ENCODE results near the gene EHF. TPM values are rescaled to one million over a fixed set of nuclear protein-coding genes. Genes with fewer than 3 reads are reported as not detected.
A peak's percentile ranks its signal among the peaks of the same experiment; 100 is the strongest.

Gene EHF
- polyA plus RNA-seq, 1 of the 3 experiments (the other 2 are of a cell fraction): not detected

DNA sequence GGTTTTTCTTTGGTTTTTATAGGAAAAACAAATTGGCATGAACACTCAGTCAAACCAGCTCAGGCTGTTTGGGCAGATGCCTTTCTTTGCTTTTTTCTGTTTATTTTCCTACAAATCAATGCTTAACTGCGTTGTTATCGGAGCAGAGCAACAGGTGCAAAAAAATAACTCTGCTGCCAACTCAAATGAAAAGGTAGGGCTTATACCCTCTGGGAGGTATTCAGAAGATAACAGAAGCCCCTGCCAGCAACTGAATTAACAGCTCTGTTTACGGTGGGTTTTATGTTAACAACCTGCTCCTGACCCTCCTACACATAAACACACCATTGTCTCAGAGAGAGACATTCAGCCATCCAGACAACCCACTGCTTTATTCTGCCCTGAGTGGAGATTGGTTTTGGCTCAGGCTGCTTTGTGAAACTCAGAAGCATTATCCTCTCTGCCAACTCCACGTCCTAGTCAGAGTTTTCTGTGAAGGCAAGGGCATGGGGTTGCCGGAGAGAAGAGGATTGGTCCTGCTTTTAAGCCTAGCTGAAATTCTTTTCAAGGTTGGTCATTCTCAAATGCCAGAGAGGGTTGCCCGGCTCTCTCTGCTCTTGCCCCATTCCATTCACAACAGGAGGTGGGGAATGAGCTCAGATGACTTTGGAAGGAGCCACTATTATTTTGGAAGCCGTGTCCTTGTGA lies 11.4 kb downstream of the EHF start:
- Histone ChIP-seq H3K9me3 (no peaks in the 10 kb centered on the region), H3K27me3 (ENCODE audit: insufficient read depth) (no peaks in the 10 kb centered on the region), H3K79me2 (ENCODE audit: insufficient read depth) (no peaks in the 10 kb centered on the region), H3K9me2 (no peaks in the 10 kb centered on the region), H3K4me3 (ENCODE audit: low read depth in 2 of 2, low read length in 1 of 2) (no peak overlapping the region), H4K20me1 (ENCODE audit: insufficient read depth) (no peaks in the 10 kb centered on the region), H3K27ac (ENCODE audit: low read depth in 2 of 2, low read length in 1 of 2) (no peak overlapping the region), H3K4me2 (no peak overlapping the region), H3K36me3 (replicated peaks in 1 of 2; ENCODE audit: control insufficient read depth in 1 of 2, insufficient read depth in 2 of 2, low read length in 1 of 2) (no peaks in the 10 kb centered on the region), H2AFZ (ENCODE audit: low read depth) (no peak overlapping the region), H3F3A (replicated peaks; ENCODE audit: insufficient read depth) (no peaks in the 10 kb centered on the region), H3K9ac (no peak overlapping the region), H3K4me1 (ENCODE audit: control insufficient read depth in 1 of 2, insufficient read depth in 2 of 2, low read depth in 1 of 2, low read length in 1 of 2) (peaks cover 6 to 8% of the 10 kb centered on the region in 2 experiments; a peak in 3 of 4 replicates)
- TF ChIP-seq POLR2AphosphoS5 (IDR thresholded peaks at IDR 0.05; ENCODE audit: low read depth, low read length) (no peak), RFX5 (IDR thresholded peaks at IDR 0.05; ENCODE audit: low read length) (no peak), CHD2 (IDR thresholded peaks at IDR 0.05; ENCODE audit: low read length, partially characterized antibody) (no peak), TEAD4 (IDR thresholded peaks at IDR 0.05; ENCODE audit: borderline replicate concordance, insufficient read depth) (no peak)
- TF ChIP-seq, protein P1, sequence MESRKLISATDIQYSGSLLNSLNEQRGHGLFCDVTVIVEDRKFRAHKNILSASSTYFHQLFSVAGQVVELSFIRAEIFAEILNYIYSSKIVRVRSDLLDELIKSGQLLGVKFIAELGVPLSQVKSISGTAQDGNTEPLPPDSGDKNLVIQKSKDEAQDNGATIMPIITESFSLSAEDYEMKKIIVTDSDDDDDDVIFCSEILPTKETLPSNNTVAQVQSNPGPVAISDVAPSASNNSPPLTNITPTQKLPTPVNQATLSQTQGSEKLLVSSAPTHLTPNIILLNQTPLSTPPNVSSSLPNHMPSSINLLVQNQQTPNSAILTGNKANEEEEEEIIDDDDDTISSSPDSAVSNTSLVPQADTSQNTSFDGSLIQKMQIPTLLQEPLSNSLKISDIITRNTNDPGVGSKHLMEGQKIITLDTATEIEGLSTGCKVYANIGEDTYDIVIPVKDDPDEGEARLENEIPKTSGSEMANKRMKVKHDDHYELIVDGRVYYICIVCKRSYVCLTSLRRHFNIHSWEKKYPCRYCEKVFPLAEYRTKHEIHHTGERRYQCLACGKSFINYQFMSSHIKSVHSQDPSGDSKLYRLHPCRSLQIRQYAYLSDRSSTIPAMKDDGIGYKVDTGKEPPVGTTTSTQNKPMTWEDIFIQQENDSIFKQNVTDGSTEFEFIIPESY (IDR thresholded peaks at IDR 0.05; ENCODE audit: borderline replicate concordance, low read depth): no peak
- TF ChIP-seq, protein P2, sequence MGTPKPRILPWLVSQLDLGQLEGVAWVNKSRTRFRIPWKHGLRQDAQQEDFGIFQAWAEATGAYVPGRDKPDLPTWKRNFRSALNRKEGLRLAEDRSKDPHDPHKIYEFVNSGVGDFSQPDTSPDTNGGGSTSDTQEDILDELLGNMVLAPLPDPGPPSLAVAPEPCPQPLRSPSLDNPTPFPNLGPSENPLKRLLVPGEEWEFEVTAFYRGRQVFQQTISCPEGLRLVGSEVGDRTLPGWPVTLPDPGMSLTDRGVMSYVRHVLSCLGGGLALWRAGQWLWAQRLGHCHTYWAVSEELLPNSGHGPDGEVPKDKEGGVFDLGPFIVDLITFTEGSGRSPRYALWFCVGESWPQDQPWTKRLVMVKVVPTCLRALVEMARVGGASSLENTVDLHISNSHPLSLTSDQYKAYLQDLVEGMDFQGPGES (IDR thresholded peaks at IDR 0.05; ENCODE audit: low read depth, low read length): no peak
- POLR2A ChIA-PET: no interaction called here
- 64% methylated on average over 7 of the region's 7 CpGs for WGBS (ENCODE audit: low lambda C conversion rate)
- CTCF ChIA-PET: no interaction called here
- no peak for DNase-seq

DNA sequence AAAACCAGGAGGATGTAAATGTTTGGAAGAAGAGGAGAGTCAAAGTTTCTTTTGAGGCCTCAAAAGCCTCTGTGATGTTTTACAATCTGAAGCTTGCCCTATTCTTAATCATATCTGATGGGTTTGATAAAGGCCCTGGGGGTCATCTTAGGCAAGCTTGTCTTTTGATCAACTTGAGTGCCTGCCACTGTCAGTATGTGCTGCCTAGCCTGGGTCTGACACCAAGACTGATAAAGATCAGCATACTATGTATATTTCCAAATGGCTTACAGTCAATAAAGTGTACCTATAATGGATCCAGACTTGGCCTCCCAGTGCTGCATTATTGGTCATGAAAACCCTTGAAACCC lies 12.7 kb downstream of the EHF start:
- ChIA-PET CTCF (no interaction called here), POLR2A (no interaction called here)
- no peaks in the 10 kb centered on the region for H3K36me3 ChIP-seq (replicated peaks in 1 of 2; ENCODE audit: control insufficient read depth in 1 of 2, insufficient read depth in 2 of 2, low read length in 1 of 2)
- no peaks in the 10 kb centered on the region for H3K9me3 ChIP-seq
- H2AFZ ChIP-seq (ENCODE audit: low read depth): 0 out of 2 replicates have a peak overlapping the region, but pooled peaks have one; percentile 24
- H3K9ac ChIP-seq: no peak overlapping the region
- no peak overlapping the region for H3K27ac ChIP-seq (ENCODE audit: low read depth in 2 of 2, low read length in 1 of 2)
- DNase-seq: no peak
- H3K79me2 ChIP-seq (ENCODE audit: insufficient read depth): no peaks in the 10 kb centered on the region
- H3F3A ChIP-seq (replicated peaks; ENCODE audit: insufficient read depth): no peaks in the 10 kb centered on the region
- no peak overlapping the region for H3K4me2 ChIP-seq
- no peaks in the 10 kb centered on the region for H3K9me2 ChIP-seq
- TF ChIP-seq GATA2 (CRISPR knock-in tag; IDR thresholded peaks at IDR 0.05) (peak; percentile 28; the same call in 1 of the 2 replicates), POLR2AphosphoS5 (IDR thresholded peaks at IDR 0.05; ENCODE audit: low read depth, low read length) (no peak), TEAD4 (IDR thresholded peaks at IDR 0.05; ENCODE audit: borderline replicate concordance, insufficient read depth) (no peak), FOXM1 (IDR thresholded peaks at IDR 0.05; ENCODE audit: low read depth) (no peak), TCF12 (IDR thresholded peaks at IDR 0.05) (no peak)
- no peak overlapping the region for H3K4me3 ChIP-seq (ENCODE audit: low read depth in 2 of 2, low read length in 1 of 2)
- H4K20me1 ChIP-seq (ENCODE audit: insufficient read depth): no peaks in the 10 kb centered on the region
- no peaks in the 10 kb centered on the region for H3K27me3 ChIP-seq (ENCODE audit: insufficient read depth)
- H3K4me1 ChIP-seq (ENCODE audit: control insufficient read depth in 1 of 2, insufficient read depth in 2 of 2, low read depth in 1 of 2, low read length in 1 of 2): peaks cover 6 to 8% of the 10 kb centered on the region in 2 experiments; a peak in 3 of 4 replicates

Data from SK-N-SH (cell line).